HL-60/S4 treated with phorbol 12-myristate 13-acetate at 8.2 ng/mL for 4 days and 3 days (cell line): ENCODE measurements around the gene SNAPC4.

Experiments
- in situ Hi-C: fragments of 300-500 bp; cut with MboI; formaldehyde crosslinking; loops from 2 replicates; pipeline ENCODE4 v1.15.0; 2022; ENCODE audit warnings: low sequenced_read_pairs

SNAPC4 gene

GRCh38 chr9:136400038-136400834, at the start of gene SNAPC4:
Gene SNAPC4, minus strand, starts transcription at chr9:136400170. Its CDS starts 1,742 bp downstream, at chr9:136398428.
- in situ Hi-C loops, result no loop called here

- in situ Hi-C loops, result no loop called here
These were observed 48.7 kb upstream of the SNAPC4 start for GRCh38 chr9:136448655-136449054.

GRCh38 chr9:136447173-136447778, 47.3 kb upstream of the SNAPC4 start:
- in situ Hi-C loops, result no loop called here

- in situ Hi-C loops, result no loop called here
These were observed 45.8 kb upstream of the SNAPC4 start for GRCh38 chr9:136445799-136446198.

GRCh38 chr9:136444102-136444501, 44.1 kb upstream of the SNAPC4 start:
- in situ Hi-C loops, result no loop called here

GRCh38 chr9:136443687-136444086, 43.7 kb upstream of the SNAPC4 start:
- in situ Hi-C loops, result no loop called here

GRCh38 chr9:136443087-136443486, 43.1 kb upstream of the SNAPC4 start:
- in situ Hi-C loops, result no loop called here

GRCh38 chr9:136442265-136442664, 42.3 kb upstream of the SNAPC4 start:
- in situ Hi-C loops, result no loop called here

GRCh38 chr9:136441681-136442245, 41.8 kb upstream of the SNAPC4 start:
- in situ Hi-C loops, result no loop called here

GRCh38 chr9:136441191-136441680, 41.3 kb upstream of the SNAPC4 start:
- in situ Hi-C loops, result no loop called here

GRCh38 chr9:136439481-136440408, 39.8 kb upstream of the SNAPC4 start, which contains the start of gene INPP5E:
Gene INPP5E, minus strand, starts transcription at chr9:136439845. Its CDS starts 426 bp downstream, at chr9:136439419.
- in situ Hi-C loops, result no loop called here

- in situ Hi-C loops, result no loop called here
These were observed 38.8 kb upstream of the SNAPC4 start for GRCh38 chr9:136438548-136439480.

- in situ Hi-C loops, result no loop called here
These were observed 38.0 kb upstream of the SNAPC4 start for GRCh38 chr9:136437839-136438547.

- in situ Hi-C loops, result no loop called here
These were observed 37.5 kb upstream of the SNAPC4 start for GRCh38 chr9:136437430-136437829.

- in situ Hi-C loops, result no loop called here
These were observed 36.2 kb upstream of the SNAPC4 start for GRCh38 chr9:136436055-136436634.

GRCh38 chr9:136434580-136435169, 34.7 kb upstream of the SNAPC4 start:
- in situ Hi-C loops, result no loop called here

GRCh38 chr9:136433849-136434579, 34.0 kb upstream of the SNAPC4 start:
- in situ Hi-C loops, result no loop called here
